Transverse colon (tissue), 4 donors: ENCODE data around the gene RNF11.

ENCODE experiments used
- POLR2A ChIP-seq: fragments of 450-650 bp; IDR thresholded peaks from one replicate; pipeline ENCODE4 v1.6.1; 2016; ENCODE audit warnings: antibody characterized with exemption, mild to moderate bottlenecking, moderate library complexity
- POLR2AphosphoS5 ChIP-seq, 3 donors: sonication (generic); formaldehyde crosslinking; IDR thresholded peaks; one replicate each; pipeline ENCODE4 v1.6.1; 2016; ENCODE audit warnings: antibody characterized with exemption in 3 of 3
- TF ChIP-seq, protein P1 (sequence below), 5 experiments: fragments of 200-600 bp in 3 of 5; fragments of 450-650 bp in 2 of 5; sonication (generic) in 3 of 5; IDR thresholded peaks; 1 replicate in 2 of 5; 2 replicates in 3 of 5; pipeline ENCODE4 v1.5.1; 2016 to 2017; ENCODE audit warnings: antibody characterized with exemption in 5 of 5, inconsistent platforms in 3 of 5, mild to moderate bottlenecking in 2 of 5, moderate library complexity in 1 of 5

GRCh38 chr1:51253691-51254090 lies 17.6 kb downstream of the RNF11 start:
- TF ChIP-seq, protein P1, sequence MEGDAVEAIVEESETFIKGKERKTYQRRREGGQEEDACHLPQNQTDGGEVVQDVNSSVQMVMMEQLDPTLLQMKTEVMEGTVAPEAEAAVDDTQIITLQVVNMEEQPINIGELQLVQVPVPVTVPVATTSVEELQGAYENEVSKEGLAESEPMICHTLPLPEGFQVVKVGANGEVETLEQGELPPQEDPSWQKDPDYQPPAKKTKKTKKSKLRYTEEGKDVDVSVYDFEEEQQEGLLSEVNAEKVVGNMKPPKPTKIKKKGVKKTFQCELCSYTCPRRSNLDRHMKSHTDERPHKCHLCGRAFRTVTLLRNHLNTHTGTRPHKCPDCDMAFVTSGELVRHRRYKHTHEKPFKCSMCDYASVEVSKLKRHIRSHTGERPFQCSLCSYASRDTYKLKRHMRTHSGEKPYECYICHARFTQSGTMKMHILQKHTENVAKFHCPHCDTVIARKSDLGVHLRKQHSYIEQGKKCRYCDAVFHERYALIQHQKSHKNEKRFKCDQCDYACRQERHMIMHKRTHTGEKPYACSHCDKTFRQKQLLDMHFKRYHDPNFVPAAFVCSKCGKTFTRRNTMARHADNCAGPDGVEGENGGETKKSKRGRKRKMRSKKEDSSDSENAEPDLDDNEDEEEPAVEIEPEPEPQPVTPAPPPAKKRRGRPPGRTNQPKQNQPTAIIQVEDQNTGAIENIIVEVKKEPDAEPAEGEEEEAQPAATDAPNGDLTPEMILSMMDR (IDR thresholded peaks at IDR 0.05) = no peak
- no peak for TF ChIP-seq POLR2AphosphoS5 (IDR thresholded peaks at IDR 0.05)
- no peak for TF ChIP-seq POLR2A
